Heart left ventricle (tissue), 16 donors: ENCODE results near the gene CHST9. TPM values are rescaled to one million over a fixed set of nuclear protein-coding genes. Genes with fewer than 3 reads are reported as not detected.

Experiments used
- ATAC-seq, 4 donors: fragments of 200-7000 bp; cut with Tn5 transposase; one replicate each; pipeline ENCODE4 v1.9.1; 2020 to 2022; ENCODE audit warnings: moderate library complexity in 4 of 4, mild to moderate bottlenecking in 3 of 4, moderate number of reproducible peaks in 1 of 4
- DNase-seq, 5 donors: peaks; one replicate each; pipeline ENCODE4 v3.0.0-alpha.2; 2020
- H3K27ac ChIP-seq, 12 donors: fragments of 200-600 bp; sonication (generic) in 4 of 12; one replicate each; pipeline versions ENCODE4 v1.5.0 to v1.8.0; 2016 to 2022; ENCODE audit warnings: mild to moderate bottlenecking in 2 of 12
- H3K27me3 ChIP-seq, 9 donors: fragments of 200-600 bp; sonication (generic) in 2 of 9; one replicate each; pipeline versions ENCODE4 v1.5.1 to v1.8.0; 2016 to 2022; ENCODE audit warnings: mild to moderate bottlenecking in 3 of 9
- H3K36me3 ChIP-seq, 9 donors: fragments of 200-600 bp; sonication (generic) in 2 of 9; one replicate each; pipeline versions ENCODE4 v1.5.0 to v1.8.0; 2018 to 2022; ENCODE audit warnings: mild to moderate bottlenecking in 2 of 9
- H3K4me1 ChIP-seq, 12 donors: fragments of 200-600 bp; sonication (generic) in 4 of 12; one replicate each; pipeline versions ENCODE4 v1.5.0 to v1.8.0; 2016 to 2022; ENCODE audit warnings: mild to moderate bottlenecking in 3 of 12
- H3K4me3 ChIP-seq, 12 donors: fragments of 200-600 bp; sonication (generic) in 4 of 12; one replicate each; pipeline versions ENCODE4 v1.5.0 to v1.8.0; 2017 to 2022; ENCODE audit warnings: mild to moderate bottlenecking in 9 of 12, moderate library complexity in 4 of 12
- H3K9me3 ChIP-seq, 12 donors: fragments of 200-600 bp; sonication (generic) in 4 of 12; one replicate each; pipeline versions ENCODE4 v1.5.0 to v1.8.0; 2016 to 2022; ENCODE audit warnings: mild to moderate bottlenecking in 1 of 12
- CTCF ChIP-seq, 12 donors: fragments of 200-600 bp; sonication (generic) in 4 of 12; IDR thresholded peaks; one replicate each; pipeline versions ENCODE4 v1.5.0 to v1.8.0; 2018 to 2022; ENCODE audit warnings: antibody characterized with exemption in 12 of 12, mild to moderate bottlenecking in 5 of 12
- POLR2A ChIP-seq, 2 donors: fragments of 450-650 bp; IDR thresholded peaks; one replicate each; pipeline ENCODE4 v1.6.1; 2017; ENCODE audit warnings: antibody characterized with exemption in 2 of 2, mild to moderate bottlenecking in 2 of 2, moderate library complexity in 2 of 2
- WGBS, 4 donors: extraction: QIAGEN DNeasy Blood & Tissue Kit in 2 of 4; methylation state at CpG; one replicate each; pipeline versions ENCODE4 v1.1.5 to v1.1.7; 2013 to 2018; 5-methylcytosine and 5-hydroxymethylcytosine counted together
- intact Hi-C, 10 donors: fragments of 100-400 bp; cut with DNase I; formaldehyde crosslinking; loops; one replicate each; pipeline versions ENCODE4 v1.11.1 to v1.14.2; 2022
- polyA plus RNA-seq, 2 donors: library from polyadenylated mRNA; stranded (reverse); fragments of 200-250 nt; gene quantifications; one replicate each; pipeline ENCODE4 v1.2.3, GENCODE V29; 2013
- total RNA-seq, 9 donors: library from RNA; depleted of rRNA in 2 of 9; stranded (reverse); fragments of >200 nt in 2 of 9; fragmentation: NEBNext Ultra II Directional in 3 of 9; extraction: Animal tissue kit (Norgen Biotek cat#: 25700) in 3 of 9; gene quantifications; one replicate each; pipeline versions ENCODE4 v1.1.0 to v1.2.4, GENCODE V29; 2016 to 2023
- donor health status: ischemic (EF 13 %, LVEDD 7.1; RV severe dilation, severe dysfunction).
- donor health status: healthy with polysubstance abuse.
- donor health status: DM: no; HTN: yes; CAD: no.
- donor health status: DM: no; HTN: no; CAD: no.
- donor health status: ischemic (EF 25% LVEDD 6.9; RV normal size, moderate dysfunction).
- donor health status: ischemic (EF 25% LVEDD 5.7; RV mildly dilated, moderate dysfunction).
- donor health status: healthy.
- donor health status: DM: yes; HTN: yes; CAD: no.
- donor health status: ischemic (EF 35%, LVEDD 5.7; RV mildly dilated, moderate dysfunction).
- donor health status: nonischemic (EF 11% LVEDD 7.7; RV severe dilation, severe dysfunction).
- donor health status: DM: yes; HTN: yes; CAD: no.
- donor health status: PGD.
- donor health status: ischemic (EF 29% LVEDD 5.4; RV normal size, mild dysfunction).
- donor health status: nonischemic (EF 23%, LVEDD 6.1; RV moderate dilation, normal function).

Gene CHST9
- total and polyA plus RNA-seq, 11 donors = 0.03 to 20.2 (median 4.1) TPM

GRCh38 chr18:27138079-27138478 lies 47.0 kb downstream of the CHST9 start:
- Histone ChIP-seq H3K9me3 (no peaks in the 10 kb centered on the region), H3K27me3 (no peaks in the 10 kb centered on the region), H3K4me1 (peaks cover 0 to 11% (median 0%) of the 10 kb centered on the region in 12 donors), H3K36me3 (no peaks in the 10 kb centered on the region), H3K27ac (no peak overlapping the region), H3K4me3 (no peak overlapping the region)
- DNase-seq (no peak), ATAC-seq (peak in 1 of 4 donors; percentile 17)
- intact Hi-C loops = no loop called here
- TF ChIP-seq POLR2A (IDR thresholded peaks at IDR 0.05) (no peak), CTCF (IDR thresholded peaks at IDR 0.05) (no peak)
- 50 to 65% (median 59%) methylated on average over 1 of the region's 1 CpG for WGBS, 4 donors

GRCh38 chr18:27136208-27136535 lies 48.9 kb downstream of the CHST9 start:
- no peaks in the 10 kb centered on the region for H3K9me3 ChIP-seq
- WGBS, 4 donors = 49 to 57% (median 51%) methylated on average over 4 of the region's 4 CpGs
- no peaks in the 10 kb centered on the region for H3K36me3 ChIP-seq
- H3K4me1 ChIP-seq = peaks cover 0 to 11% (median 0%) of the 10 kb centered on the region in 12 donors
- DNase-seq (peak in 1 of 5 donors; percentile 23), ATAC-seq (peak in 1 of 4 donors; percentile 18)
- TF ChIP-seq CTCF (IDR thresholded peaks at IDR 0.05) (no peak), POLR2A (IDR thresholded peaks at IDR 0.05) (no peak)
- intact Hi-C loops = no loop called here
- no peak overlapping the region for H3K4me3 ChIP-seq
- H3K27ac ChIP-seq = no peak overlapping the region
- no peaks in the 10 kb centered on the region for H3K27me3 ChIP-seq

GRCh38 chr18:27135504-27136207 lies 49.5 kb downstream of the CHST9 start:
- Histone ChIP-seq H3K4me3 (no peak overlapping the region), H3K27me3 (no peaks in the 10 kb centered on the region), H3K4me1 (peaks cover 0 to 11% (median 0%) of the 10 kb centered on the region in 12 donors), H3K27ac (no peak overlapping the region), H3K9me3 (no peaks in the 10 kb centered on the region), H3K36me3 (no peaks in the 10 kb centered on the region)
- intact Hi-C loops = no loop called here
- DNase-seq (no peak), ATAC-seq (peak in 2 of 4 donors; percentile 29 to 44)
- 37 to 42% (median 40%) methylated on average over 7 of the region's 7 CpGs for WGBS, 4 donors
- no peak for TF ChIP-seq POLR2A (IDR thresholded peaks at IDR 0.05)
- TF ChIP-seq CTCF (IDR thresholded peaks at IDR 0.05) = no peak

GRCh38 chr18:27130065-27130630 lies 55.0 kb downstream of the CHST9 start:
- intact Hi-C loops = no loop called here
- H3K4me3 ChIP-seq = no peak overlapping the region
- H3K36me3 ChIP-seq = no peaks in the 10 kb centered on the region
- WGBS, 4 donors = 80 to 87% (median 84%) methylated on average over 7 of the region's 7 CpGs
- no peaks in the 10 kb centered on the region for H3K9me3 ChIP-seq
- no peak for DNase-seq
- TF ChIP-seq CTCF (IDR thresholded peaks at IDR 0.05) = no peak
- no peak for TF ChIP-seq POLR2A (IDR thresholded peaks at IDR 0.05)
- H3K27me3 ChIP-seq = no peaks in the 10 kb centered on the region
- no peak overlapping the region for H3K27ac ChIP-seq
- ATAC-seq = no peak
- peaks cover 0 to 3% (median 0%) of the 10 kb centered on the region in 12 donors for H3K4me1 ChIP-seq
